Forelimb muscle (tissue), 1 donor: ENCODE measurements around the gene PIBF1. TPM values are rescaled to one million over a fixed set of nuclear protein-coding genes. Genes with fewer than 3 reads are reported as not detected.
"Not testable (repeated sequence)": the region's sequence is repeated elsewhere in the genome, so short reads cannot be mapped to it uniquely, and the experiment has no call there.

ENCODE experiments used
- DNase-seq: peaks from one replicate; pipeline ENCODE4 v3.0.0-alpha.2; 2013; ENCODE audit warnings: low read depth
- polyA plus RNA-seq: library from polyadenylated mRNA; unstranded; fragments of 120-200 nt; gene quantifications from one replicate; pipeline ENCODE4 v1.2.1, GENCODE V29; 2013; ENCODE audit not compliant: insufficient read length

Gene PIBF1
- polyA plus RNA-seq, 1 donor = 24.2 TPM

- DNase-seq = no peak
These were observed 114.9 kb downstream of the PIBF1 start for GRCh38 chr13:72896869-72897268.

- DNase-seq = not testable (repeated sequence)
These were observed 119.6 kb downstream of the PIBF1 start for GRCh38 chr13:72901546-72901945.

GRCh38 chr13:72908416-72908815 lies 126.5 kb downstream of the PIBF1 start:
- DNase-seq = no peak

- DNase-seq = no peak
These were observed 130.0 kb downstream of the PIBF1 start for GRCh38 chr13:72911981-72912380.

- no peak for DNase-seq
These were observed 138.2 kb downstream of the PIBF1 start for GRCh38 chr13:72920097-72920496.

GRCh38 chr13:72931311-72931710 lies 149.4 kb downstream of the PIBF1 start:
- no peak for DNase-seq

- DNase-seq = no peak
These were observed 150.3 kb downstream of the PIBF1 start for GRCh38 chr13:72932250-72932649.

GRCh38 chr13:72946267-72946666 lies 164.3 kb downstream of the PIBF1 start:
- not testable (repeated sequence) for DNase-seq

- DNase-seq = no peak
These were observed 170.7 kb downstream of the PIBF1 start for GRCh38 chr13:72952529-72953141.

- DNase-seq = no peak
These were observed 171.5 kb downstream of the PIBF1 start for GRCh38 chr13:72953391-72953965.

GRCh38 chr13:72959643-72960042 lies 177.7 kb downstream of the PIBF1 start:
- DNase-seq = no peak

- DNase-seq = no peak
These were observed 178.2 kb downstream of the PIBF1 start for GRCh38 chr13:72960114-72960513.

- no peak for DNase-seq
These were observed 178.6 kb downstream of the PIBF1 start for GRCh38 chr13:72960541-72960940.

GRCh38 chr13:72963762-72964161 lies 181.8 kb downstream of the PIBF1 start:
- no peak for DNase-seq

GRCh38 chr13:72970301-72970880 lies 188.5 kb downstream of the PIBF1 start:
- DNase-seq = no peak

GRCh38 chr13:72970956-72971355 lies 189.0 kb downstream of the PIBF1 start:
- DNase-seq = no peak

GRCh38 chr13:72973234-72973633 lies 191.3 kb downstream of the PIBF1 start:
- DNase-seq = no peak

GRCh38 chr13:72983085-72983768 lies 201.3 kb downstream of the PIBF1 start:
- no peak for DNase-seq

GRCh38 chr13:72985610-72986009 lies 203.7 kb downstream of the PIBF1 start:
- no peak for DNase-seq

- DNase-seq = no peak
These were observed 204.3 kb downstream of the PIBF1 start for GRCh38 chr13:72986197-72986596.

- no peak for DNase-seq
These were observed 209.0 kb downstream of the PIBF1 start for GRCh38 chr13:72990953-72991352.

- no peak for DNase-seq
These were observed 216.1 kb downstream of the PIBF1 start for GRCh38 chr13:72998012-72998411.
